Aorta (tissue), 5 donors: ENCODE measurements around the gene DENND1A. TPM values are rescaled to one million over a fixed set of nuclear protein-coding genes. Genes with fewer than 3 reads are reported as not detected.
"Not testable (repeated sequence)": the region's sequence is repeated elsewhere in the genome, so short reads cannot be mapped to it uniquely, and the experiment has no call there.

ENCODE experiments used
- ATAC-seq: fragments of 200-7000 bp; cut with Tn5 transposase; one replicate; pipeline ENCODE4 v1.9.1; 2022; ENCODE audit warnings: moderate library complexity; ENCODE audit not compliant: low FRiP score
- DNase-seq, 2 donors: peaks; one replicate each; pipeline ENCODE4 v3.0.0-alpha.2; 2020
- H3K27ac ChIP-seq, 2 donors: one replicate each; pipeline ENCODE4 v1.5.1; 2013; ENCODE audit warnings: low read length in 2 of 2, mild to moderate bottlenecking in 2 of 2, moderate library complexity in 2 of 2, control low read depth in 1 of 2, inconsistent platforms in 1 of 2, low read depth in 1 of 2
- H3K27me3 ChIP-seq, 2 donors: one replicate each; pipeline ENCODE4 v1.6.1; 2013; ENCODE audit warnings: control low read depth in 1 of 2, low read length in 1 of 2, mild to moderate bottlenecking in 1 of 2, moderate library complexity in 1 of 2; ENCODE audit not compliant: insufficient read depth in 2 of 2, control insufficient read depth in 1 of 2
- H3K36me3 ChIP-seq, 2 donors: one replicate each; pipeline ENCODE4 v1.6.1; 2013; ENCODE audit warnings: control low read depth in 1 of 2, low read length in 1 of 2, mild to moderate bottlenecking in 1 of 2; ENCODE audit not compliant: insufficient read depth in 2 of 2, control insufficient read depth in 1 of 2
- H3K4me1 ChIP-seq, 2 donors: one replicate each; pipeline ENCODE4 v1.6.1; 2013; ENCODE audit warnings: low read length in 2 of 2, control low read depth in 1 of 2, mild to moderate bottlenecking in 1 of 2, moderate library complexity in 1 of 2; ENCODE audit not compliant: insufficient read depth in 2 of 2, control insufficient read depth in 1 of 2
- H3K4me3 ChIP-seq, 2 donors: one replicate each; pipeline ENCODE4 v1.5.1; 2013; ENCODE audit warnings: low read length in 2 of 2, control low read depth in 1 of 2, mild to moderate bottlenecking in 1 of 2
- H3K9me3 ChIP-seq: one replicate; pipeline ENCODE4 v1.6.1; 2013; ENCODE audit warnings: mild to moderate bottlenecking, low read length; ENCODE audit not compliant: control insufficient read depth
- WGBS, 2 donors: extraction: QIAGEN DNeasy Blood & Tissue Kit; methylation state at CpG; one replicate each; pipeline ENCODE4 v1.1.7; 2013; 5-methylcytosine and 5-hydroxymethylcytosine counted together
- intact Hi-C, 2 donors: fragments of 100-400 bp; cut with DNase I; formaldehyde crosslinking; loops; one replicate each; pipeline versions ENCODE4 v1.14.2 to v1.15.0; 2022
- polyA plus RNA-seq, 2 donors: library from polyadenylated mRNA; stranded (reverse); fragments of 200-250 nt; gene quantifications; one replicate each; pipeline ENCODE4 v1.2.3, GENCODE V29; 2013
- total RNA-seq, 2 donors: library from RNA; stranded (reverse); fragmentation: NEBNext Ultra II Directional; extraction: Animal tissue kit (Norgen Biotek cat#: 25700); gene quantifications; one replicate each; pipeline ENCODE4 v1.2.1, GENCODE V29; 2021
- donor health status: healthy with polysubstance abuse.
- donor health status: Bipolar disorder and iron deficiency.
- donor health status: DM: no; HTN: no; CAD: no.
- donor health status: DM: no; HTN: no; CAD: no.
- donor health status: DM: yes; HTN: yes; CAD: no.

DENND1A gene
- total and polyA plus RNA-seq, 4 donors: 6.9 to 31.4 (median 15.3) TPM

DNA sequence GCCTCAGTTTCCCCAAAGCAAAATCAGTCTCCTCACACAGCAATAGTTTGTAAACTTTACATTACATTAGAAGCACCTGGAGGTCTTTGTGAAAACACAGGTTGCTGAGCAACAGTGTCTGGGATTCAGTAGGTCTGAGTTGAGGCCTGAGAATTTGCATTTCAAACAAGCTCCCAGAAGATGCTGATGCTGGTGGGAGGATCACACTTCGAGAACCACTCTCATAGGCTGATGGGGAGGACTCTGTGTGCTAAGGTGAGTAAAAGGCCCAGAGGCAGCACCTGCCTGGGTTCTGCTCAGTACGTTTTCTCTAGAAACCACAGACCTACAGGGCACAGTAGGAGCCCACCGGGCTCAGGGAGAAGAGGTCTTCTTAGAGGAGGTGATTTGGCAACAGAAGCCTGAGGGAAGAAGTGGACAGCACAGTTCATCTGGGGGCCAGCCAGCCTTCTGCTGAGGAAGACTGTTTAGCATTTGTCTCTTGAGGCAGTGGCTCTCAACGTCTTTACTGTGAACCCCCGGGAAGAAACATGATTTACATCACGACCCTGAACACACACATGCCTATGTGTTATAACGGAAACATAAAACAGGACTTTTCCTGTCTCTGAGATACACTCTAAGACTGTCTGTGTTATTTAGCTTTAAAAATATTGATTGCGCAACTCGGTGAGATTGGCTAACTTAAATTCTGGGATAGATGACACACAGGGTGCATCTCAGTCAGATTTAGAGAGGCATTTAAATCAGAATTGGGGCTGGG lies 24.8 kb upstream of the DENND1A start:
- intact Hi-C loops: no loop called here
- H3K27ac ChIP-seq: no peak overlapping the region
- WGBS, 2 donors: 47 to 50% methylated on average over 9 of the region's 9 CpGs
- peaks cover 3% of the 10 kb centered on the region for H3K9me3 ChIP-seq
- DNase-seq: no peak
- H3K36me3 ChIP-seq: no peaks in the 10 kb centered on the region
- no peaks in the 10 kb centered on the region for H3K27me3 ChIP-seq
- no peak for ATAC-seq
- H3K4me1 ChIP-seq: no peaks in the 10 kb centered on the region
- no peak overlapping the region for H3K4me3 ChIP-seq

DNA sequence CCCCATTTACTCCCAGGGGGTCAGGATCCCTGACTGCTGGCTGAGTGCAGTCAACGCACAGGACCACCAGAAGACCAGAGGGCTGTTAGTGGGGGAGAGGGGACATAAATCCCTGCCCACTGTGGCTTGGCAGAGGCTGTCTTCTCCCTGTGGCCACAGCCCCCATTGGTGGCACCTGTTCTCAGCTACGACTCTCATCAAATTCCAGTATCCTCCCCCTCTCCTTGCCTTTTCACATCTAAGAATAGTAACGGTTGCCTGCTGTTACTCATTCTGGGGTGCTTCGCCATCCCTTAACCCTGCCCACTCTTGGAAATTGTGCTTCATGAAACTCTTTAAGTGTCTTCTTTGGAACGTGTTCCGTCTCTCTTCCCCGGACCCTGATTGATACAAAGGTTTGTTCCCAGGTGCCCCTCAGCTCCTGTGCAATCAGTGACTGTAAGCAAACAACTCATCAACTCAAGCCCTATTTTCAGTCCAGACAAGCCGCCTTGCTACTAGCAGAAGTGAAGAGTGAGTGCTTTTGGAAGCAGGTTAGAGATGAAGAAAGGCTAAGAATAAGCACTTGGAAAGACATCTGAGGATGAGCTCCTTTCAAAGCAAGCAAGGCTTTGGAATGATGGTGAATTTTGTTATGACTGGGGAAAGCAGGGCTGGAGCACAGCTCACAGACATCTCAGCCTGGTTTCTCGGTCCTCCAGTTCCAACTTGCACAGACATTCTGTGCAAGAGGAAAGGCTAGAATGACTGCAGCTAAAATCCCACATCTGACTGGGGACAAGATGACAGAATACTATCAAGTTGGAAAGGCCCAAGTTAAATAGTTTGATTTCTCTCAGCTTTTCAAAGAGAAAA lies 22.9 kb upstream of the DENND1A start:
- Histone ChIP-seq H3K4me3 (no peak overlapping the region), H3K36me3 (no peaks in the 10 kb centered on the region), H3K27ac (no peak overlapping the region), H3K9me3 (peaks cover 3% of the 10 kb centered on the region), H3K27me3 (no peaks in the 10 kb centered on the region), H3K4me1 (no peaks in the 10 kb centered on the region)
- 64% methylated on average over 9 of the region's 9 CpGs for WGBS, 2 donors
- intact Hi-C loops: no loop called here
- no peak for ATAC-seq
- no peak for DNase-seq

GRCh38 chr9:123948286-123948685 lies 18.4 kb upstream of the DENND1A start:
- intact Hi-C loops: no loop called here
- Histone ChIP-seq H3K27ac (no peak overlapping the region), H3K36me3 (no peaks in the 10 kb centered on the region), H3K4me1 (no peaks in the 10 kb centered on the region), H3K27me3 (no peaks in the 10 kb centered on the region), H3K4me3 (no peak overlapping the region), H3K9me3 (peaks cover 3% of the 10 kb centered on the region)
- 57 to 61% methylated on average over 3 of the region's 3 CpGs for whole genome bisulfite sequencing, 2 donors
- DNase-seq (no peak), ATAC-seq (no peak)

- H3K9me3 ChIP-seq: peaks cover 3% of the 10 kb centered on the region
- 95% methylated on average over 2 of the region's 2 CpGs for WGBS, 2 donors
- no peak for ATAC-seq
- DNase-seq: no peak
- no peak overlapping the region for H3K27ac ChIP-seq
- H3K4me1 ChIP-seq: no peaks in the 10 kb centered on the region
- intact Hi-C loops: no loop called here
- no peaks in the 10 kb centered on the region for H3K36me3 ChIP-seq
- no peaks in the 10 kb centered on the region for H3K27me3 ChIP-seq
- no peak overlapping the region for H3K4me3 ChIP-seq
Observed at GRCh38 chr9:123947326-123947725, 17.4 kb upstream of the DENND1A start.

DNA sequence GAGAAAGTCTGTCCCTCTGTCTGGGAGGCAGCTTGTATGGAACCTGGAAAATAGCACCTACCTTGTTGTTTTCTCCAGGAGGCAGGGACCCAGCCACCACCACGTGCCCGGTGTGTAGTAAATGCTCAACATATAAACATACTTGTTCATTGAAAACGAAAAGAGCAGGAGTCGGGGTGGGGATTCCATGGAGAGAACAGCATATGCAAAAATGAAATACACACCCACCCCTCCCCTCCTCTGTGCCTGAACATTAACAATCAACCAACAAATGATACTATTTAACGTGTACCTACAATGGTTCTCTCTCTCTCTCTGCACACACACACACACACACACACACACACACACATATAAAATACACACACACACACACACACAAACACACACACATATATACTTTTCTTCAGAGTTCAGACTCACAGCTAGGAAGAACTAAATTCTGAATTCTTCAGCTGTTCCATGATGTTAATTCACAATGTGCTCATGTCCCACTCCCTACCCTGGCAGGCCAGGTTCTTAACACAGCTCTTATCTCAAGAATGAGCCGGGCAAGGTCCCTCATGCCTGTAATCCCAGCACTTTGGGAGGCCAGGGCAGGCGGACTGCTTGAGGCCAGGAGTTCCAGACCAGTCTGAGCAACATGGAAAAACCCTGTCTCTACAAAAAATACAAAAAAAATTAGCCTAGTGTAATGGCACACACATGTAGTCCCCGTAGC lies 16.3 kb upstream of the DENND1A start:
- Histone ChIP-seq H3K9me3 (no peaks in the 10 kb centered on the region), H3K4me1 (no peaks in the 10 kb centered on the region), H3K36me3 (no peaks in the 10 kb centered on the region), H3K27ac (no peak overlapping the region), H3K4me3 (no peak overlapping the region), H3K27me3 (no peaks in the 10 kb centered on the region)
- WGBS, 2 donors: 51 to 56% methylated on average over 8 of the region's 8 CpGs
- ATAC-seq (no peak), DNase-seq (no peak)
- intact Hi-C loops: no loop called here

DNA sequence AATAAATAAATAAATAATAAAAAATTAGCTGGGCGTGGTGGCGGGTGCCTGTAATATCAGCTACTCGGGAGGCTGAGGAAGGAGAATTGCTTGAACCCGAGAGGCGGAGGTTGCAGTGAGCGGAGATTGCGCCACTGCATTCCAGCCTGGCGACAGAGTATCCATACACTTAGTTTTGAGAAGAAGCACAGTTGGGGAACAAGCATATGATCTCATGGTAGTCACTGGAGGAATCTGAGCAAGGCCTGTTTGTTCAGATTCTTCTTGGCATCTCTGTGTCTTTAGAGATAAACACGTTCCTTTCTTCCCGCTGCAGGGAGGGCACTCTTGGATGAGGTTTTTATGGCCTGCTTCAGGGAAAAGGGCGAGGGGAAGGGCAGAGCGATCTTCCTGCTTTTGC lies 15.6 kb upstream of the DENND1A start:
- WGBS, 2 donors: 83 to 87% methylated on average over 12 of the region's 12 CpGs
- Histone ChIP-seq H3K36me3 (no peaks in the 10 kb centered on the region), H3K4me1 (no peaks in the 10 kb centered on the region), H3K27ac (no peak overlapping the region), H3K27me3 (no peaks in the 10 kb centered on the region), H3K4me3 (no peak overlapping the region), H3K9me3 (no peaks in the 10 kb centered on the region)
- ATAC-seq: no peak
- no peak for DNase-seq
- intact Hi-C loops: no loop called here

GRCh38 chr9:123944464-123944863 lies 14.5 kb upstream of the DENND1A start:
- H3K36me3 ChIP-seq, H3K9me3 ChIP-seq, ATAC-seq, H3K27me3 ChIP-seq, H3K27ac ChIP-seq, H3K4me1 ChIP-seq, DNase-seq, H3K4me3 ChIP-seq, intact Hi-C loops: not testable (repeated sequence)
- 94 to 96% methylated on average over 8 of the region's 8 CpGs for WGBS, 2 donors

GRCh38 chr9:123943671-123944070 lies 13.7 kb upstream of the DENND1A start:
- ATAC-seq: no peak
- intact Hi-C loops: no loop called here
- no peak overlapping the region for H3K4me3 ChIP-seq
- H3K4me1 ChIP-seq: no peaks in the 10 kb centered on the region
- no peak overlapping the region for H3K27ac ChIP-seq
- H3K9me3 ChIP-seq: no peaks in the 10 kb centered on the region
- no peaks in the 10 kb centered on the region for H3K36me3 ChIP-seq
- DNase-seq: no peak
- H3K27me3 ChIP-seq: no peaks in the 10 kb centered on the region
- WGBS, 2 donors: 89 to 90% methylated on average over 2 of the region's 2 CpGs
